Glomerular visceral epithelial cell (primary cell): ENCODE results near the gene NR3C1.
A peak's percentile ranks its signal among the peaks of the same experiment; 100 is the strongest.

Source experiments
- DNase-seq: peaks from one replicate; pipeline ENCODE4 v3.0.0-alpha.2; 2016; ENCODE audit errors: extremely low spot score

NR3C1 gene

GRCh38 chr5:143398451-143399237 lies 4.8 kb downstream of the NR3C1 start:
- no peak for DNase-seq

DNA sequence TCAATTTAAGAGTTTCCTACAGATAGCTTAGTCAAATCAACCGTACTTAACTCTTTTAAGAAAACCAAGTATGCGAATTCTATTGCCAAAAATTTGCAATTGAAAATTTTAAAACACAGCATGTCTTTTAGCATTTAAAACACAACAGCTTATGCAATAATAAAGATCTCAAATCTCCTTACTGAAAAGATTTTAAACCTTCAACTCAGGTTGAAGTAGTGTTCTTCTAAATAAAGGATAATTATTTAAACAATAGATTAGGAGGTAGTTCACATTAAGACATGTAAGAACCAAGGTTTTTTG lies 5.5 kb downstream of the NR3C1 start:
- DNase-seq = no peak

- no peak for DNase-seq
These were observed 6.0 kb downstream of the NR3C1 start for GRCh38 chr5:143397302-143398052.

- no peak for DNase-seq
These were observed 7.0 kb downstream of the NR3C1 start for GRCh38 chr5:143396353-143396940.

GRCh38 chr5:143395638-143396352 lies 7.7 kb downstream of the NR3C1 start:
- no peak for DNase-seq

DNA sequence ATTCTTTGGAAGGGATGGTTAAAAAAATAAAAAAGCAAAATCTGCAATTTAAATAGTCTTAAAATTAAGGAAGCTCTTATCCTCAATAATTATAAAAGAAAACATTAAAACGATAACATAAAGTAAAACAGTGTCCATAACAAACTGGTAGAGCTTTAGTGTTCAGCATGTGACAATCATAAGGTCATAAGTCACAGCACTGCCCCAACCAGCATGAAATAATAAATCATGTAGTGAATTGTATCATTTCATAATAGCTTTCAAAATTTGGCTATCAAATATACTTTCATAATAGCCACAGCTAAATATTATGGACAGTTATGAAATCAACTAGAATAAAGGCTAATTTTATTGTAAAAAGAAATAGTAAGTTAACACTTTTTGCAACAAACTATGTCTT lies 10.0 kb downstream of the NR3C1 start:
- DNase-seq = no peak

- DNase-seq = no peak
These were observed 12.5 kb downstream of the NR3C1 start for GRCh38 chr5:143390941-143391340.

GRCh38 chr5:143390258-143390657 lies 13.2 kb downstream of the NR3C1 start:
- DNase-seq = no peak

DNA sequence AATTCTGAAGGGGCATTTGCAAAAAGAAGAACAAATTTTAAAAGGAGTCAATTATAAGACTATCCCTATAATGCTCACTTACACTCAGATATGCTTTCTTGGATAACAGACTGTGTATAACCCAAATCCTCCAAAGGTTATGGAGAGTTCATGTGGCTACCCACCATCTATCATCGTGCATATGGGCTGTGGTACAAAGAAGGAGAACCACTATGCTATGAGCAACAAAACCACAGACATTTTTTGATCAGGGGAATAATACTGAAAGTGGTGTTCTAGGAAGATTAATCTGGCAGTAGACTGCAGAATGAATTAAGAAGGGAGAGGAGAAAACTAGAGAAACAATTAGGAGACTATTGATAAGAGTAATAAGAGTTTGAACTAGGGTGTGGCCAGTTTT lies 16.8 kb downstream of the NR3C1 start:
- DNase-seq = peak; percentile 72

DNA sequence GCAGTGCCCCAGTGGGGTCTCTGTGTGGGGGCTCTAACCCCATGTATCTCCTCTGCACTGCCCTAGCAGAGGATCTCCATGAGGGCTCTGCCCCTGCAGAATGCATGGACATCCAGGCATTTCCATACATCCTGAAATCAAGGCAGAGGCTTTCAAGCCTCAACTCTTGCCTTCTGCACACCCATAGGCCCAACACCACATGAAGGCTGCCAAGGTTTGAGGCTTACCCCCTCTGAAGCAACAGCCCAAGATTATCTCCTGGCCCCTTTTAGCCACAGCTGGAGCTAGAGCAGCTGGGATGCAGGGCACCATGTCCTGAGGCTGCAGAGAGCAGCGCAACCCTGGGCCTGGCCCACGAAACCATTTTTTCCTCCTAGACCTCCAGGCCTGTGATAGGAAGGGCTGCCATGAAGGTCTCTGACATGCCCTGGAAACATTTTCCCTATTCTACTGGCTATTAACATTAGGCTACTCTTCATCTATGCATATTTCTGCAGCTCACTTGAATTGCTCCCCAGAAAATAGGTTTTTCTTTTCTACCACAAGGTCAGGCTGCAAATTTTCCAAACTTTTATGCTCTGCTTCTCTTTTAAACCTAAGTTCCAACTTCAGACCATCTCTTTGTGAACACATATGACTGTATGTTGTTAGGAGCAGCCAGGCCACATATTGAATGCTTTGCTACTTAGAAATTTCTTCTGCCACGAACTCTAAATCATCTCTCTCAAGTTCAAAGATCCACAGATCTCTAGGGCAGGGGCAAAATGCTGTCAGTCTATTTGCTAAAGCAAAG lies 18.4 kb downstream of the NR3C1 start:
- DNase-seq = no peak

DNA sequence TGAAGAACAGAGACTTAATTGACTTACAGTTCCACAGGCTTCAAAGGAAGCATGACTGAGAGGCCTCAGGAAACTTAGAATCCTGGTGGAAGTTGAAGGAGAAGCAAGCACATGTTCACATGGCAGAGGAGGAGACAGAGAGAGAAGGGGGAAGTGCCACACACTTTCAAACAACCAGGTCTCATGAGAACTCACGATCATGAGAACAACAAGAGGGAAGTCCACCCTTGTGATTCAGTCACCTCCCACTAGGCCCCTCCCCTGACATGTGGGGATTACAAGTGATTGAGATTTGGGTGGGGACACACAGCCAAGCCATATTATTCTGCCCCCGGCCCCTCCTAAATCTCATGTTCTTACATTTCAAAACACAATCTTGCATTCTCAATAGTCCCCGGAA lies 19.5 kb downstream of the NR3C1 start:
- no peak for DNase-seq

- no peak for DNase-seq
These were observed 23.9 kb downstream of the NR3C1 start for GRCh38 chr5:143379606-143380005.

DNA sequence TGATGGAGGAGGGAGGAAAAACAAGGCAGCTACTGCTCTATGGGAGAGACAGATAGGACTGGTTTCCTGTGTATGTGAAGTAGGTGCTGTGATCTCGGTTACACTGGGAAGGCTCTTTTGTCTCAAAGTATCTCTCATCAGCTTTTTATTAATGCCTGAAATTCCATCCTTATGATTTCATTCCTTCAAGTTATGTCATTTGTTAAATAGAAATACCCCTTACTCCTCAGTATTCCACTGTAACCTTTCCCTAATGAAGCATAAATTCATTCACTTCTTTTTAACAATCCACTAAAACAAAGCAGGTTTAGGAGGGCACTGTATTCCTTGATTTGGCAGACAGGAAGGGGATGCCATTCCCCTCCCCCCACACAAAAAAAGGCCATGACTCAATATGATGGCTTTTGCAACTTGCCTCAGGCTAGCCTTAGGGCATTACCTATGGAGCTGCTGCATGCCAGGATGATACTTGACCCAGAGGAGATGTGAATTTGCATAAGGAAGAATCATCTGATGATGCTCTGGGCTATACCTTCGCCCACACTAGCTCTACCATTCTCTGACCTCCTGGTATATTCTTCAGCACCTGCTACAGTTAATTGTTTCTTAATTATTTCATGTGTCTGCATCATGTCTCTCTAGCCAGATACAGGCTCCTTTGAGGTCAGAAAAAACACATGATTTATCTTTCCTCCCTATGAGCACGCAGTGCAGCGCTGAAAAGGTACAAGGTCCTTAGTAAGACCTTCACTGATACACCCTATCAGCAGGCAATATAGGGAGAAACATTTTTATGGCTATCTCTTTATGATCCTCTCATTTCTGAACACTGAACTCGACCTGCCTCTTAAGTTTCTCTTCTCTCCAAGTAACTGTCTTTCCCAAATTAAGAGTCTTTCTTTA lies 26.3 kb downstream of the NR3C1 start:
- DNase-seq = peak; percentile 83

GRCh38 chr5:143376195-143376779 lies 27.2 kb downstream of the NR3C1 start:
- DNase-seq = no peak

- DNase-seq = no peak
These were observed 28.8 kb downstream of the NR3C1 start for GRCh38 chr5:143374496-143375217.

GRCh38 chr5:143373076-143373475 lies 30.4 kb downstream of the NR3C1 start:
- no peak for DNase-seq

DNA sequence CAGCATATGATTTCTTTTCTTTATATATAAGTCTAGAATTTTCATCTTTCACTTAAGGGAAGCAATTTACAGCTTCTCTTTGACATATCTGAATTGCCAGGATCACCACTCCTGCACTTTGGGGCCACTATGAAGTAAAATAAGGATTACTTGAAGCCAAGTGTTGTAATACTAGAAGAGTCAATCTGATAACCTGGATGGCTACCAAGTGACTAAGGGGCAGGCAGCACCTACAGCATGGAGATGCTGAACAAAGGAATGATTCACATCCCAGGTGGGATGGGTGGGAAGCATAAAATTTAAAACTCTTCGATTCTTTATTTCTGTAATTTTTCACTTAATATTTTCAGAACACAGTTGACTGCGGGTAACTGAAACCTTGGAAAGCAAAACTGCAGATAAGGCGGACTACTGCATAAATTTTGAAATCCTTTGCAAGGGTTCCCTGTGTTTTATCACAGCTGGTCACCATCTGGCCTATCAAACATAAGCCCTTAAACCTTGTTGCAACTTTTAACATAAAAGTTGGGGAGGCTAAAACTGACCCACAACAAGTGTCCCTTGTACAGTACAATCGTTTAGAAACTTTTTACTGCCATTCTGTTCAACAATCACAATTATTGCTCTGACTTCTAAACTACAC lies 31.2 kb downstream of the NR3C1 start:
- no peak for DNase-seq

GRCh38 chr5:143370440-143370839 lies 33.0 kb downstream of the NR3C1 start:
- DNase-seq = no peak

DNA sequence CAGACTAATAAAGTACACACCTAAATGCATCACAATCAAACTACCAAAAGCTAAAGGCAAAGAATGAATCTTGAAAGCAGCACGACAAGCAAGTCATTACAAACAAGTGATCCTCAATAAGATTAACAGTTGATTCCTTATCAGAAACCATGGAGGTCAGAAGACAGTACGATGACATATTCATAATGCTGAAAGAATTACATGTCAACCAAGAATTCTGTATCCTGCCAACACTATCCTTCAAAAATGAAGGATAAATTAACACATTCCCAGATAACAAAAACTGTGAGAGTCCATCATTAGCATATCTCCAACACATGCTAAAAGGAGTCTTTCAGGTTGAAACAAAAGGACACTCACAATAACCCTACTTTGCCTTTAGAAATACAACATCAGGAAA lies 39.4 kb downstream of the NR3C1 start:
- DNase-seq = no peak
